ENCODE results near the gene NEU2.
"Not testable (repeated sequence)": the region's sequence is repeated elsewhere in the genome, so short reads cannot be mapped to it uniquely, and the experiment has no call there.

Gene NEU2

GRCh38 chr2:233056961-233057605 is 24.6 kb downstream of the NEU2 start:
- DNase-seq (ENCODE audit: low read depth in 2 of 2): no peak

DNA sequence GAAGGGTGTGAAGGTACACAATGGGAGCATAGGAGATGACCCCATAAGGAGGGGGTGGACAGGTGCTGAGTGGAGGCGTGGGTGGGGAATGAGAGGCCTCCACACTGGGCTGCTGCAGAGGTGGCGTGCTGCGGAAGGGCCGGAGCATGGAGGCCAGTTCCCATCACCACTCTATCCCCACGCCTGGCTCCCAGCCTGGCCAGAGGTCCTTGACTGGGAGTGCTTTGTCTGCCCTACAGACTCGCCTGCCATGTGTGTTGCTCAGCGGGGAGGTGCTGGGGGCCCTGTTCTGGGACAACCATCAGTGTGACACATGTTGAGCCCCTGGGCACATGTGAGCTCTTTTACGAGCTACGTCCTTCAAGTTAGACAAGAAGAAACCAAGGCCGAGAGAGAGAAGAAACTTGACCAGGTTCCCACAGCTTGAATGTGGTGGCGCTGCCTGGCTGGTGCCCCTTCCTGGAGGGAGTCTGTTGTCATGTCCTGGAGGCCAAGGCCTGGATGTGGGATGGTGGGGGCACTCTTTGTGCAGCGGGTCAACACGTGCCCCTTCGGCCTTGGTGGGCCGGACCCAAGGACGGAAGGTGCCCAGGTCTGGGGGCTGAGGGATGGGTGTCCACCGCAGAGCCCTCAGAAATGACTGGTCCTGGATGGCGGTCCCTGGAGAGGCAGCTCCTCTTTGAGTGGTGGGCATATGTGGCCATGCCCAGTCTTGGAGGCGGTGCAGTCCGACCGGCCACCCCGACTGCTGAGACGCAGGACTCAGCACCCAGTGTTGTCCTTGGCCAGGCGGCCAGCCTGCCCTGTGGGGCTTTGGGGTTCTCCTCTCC is 26.5 kb downstream of the NEU2 start:
- DNase-seq (ENCODE audit: low read depth in 2 of 2): no peak

DNA sequence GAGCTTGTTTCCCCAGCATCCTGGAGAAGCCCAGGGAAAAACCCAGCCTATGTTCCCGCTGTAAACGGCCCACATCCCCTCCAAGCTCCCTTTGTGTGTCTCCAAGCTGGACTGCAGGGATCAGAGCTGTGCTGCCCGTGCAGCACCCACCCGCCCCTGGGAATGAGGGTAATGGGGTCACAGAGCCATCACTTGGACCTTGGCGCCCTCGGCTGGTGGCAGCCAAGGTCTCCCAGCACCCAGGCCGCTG is 27.0 kb downstream of the NEU2 start:
- no peak for DNase-seq (ENCODE audit: low read depth in 2 of 2)

- peak; percentile 62 to 63 for DNase-seq (ENCODE audit: low read depth in 2 of 2)
Observed at GRCh38 chr2:233059797-233060500, 27.5 kb downstream of the NEU2 start, which contains the start of gene INPP5D. Gene INPP5D, plus strand, starts transcription at chr2:233060342. Its CDS starts 137 bp downstream, at chr2:233060479.

DNA sequence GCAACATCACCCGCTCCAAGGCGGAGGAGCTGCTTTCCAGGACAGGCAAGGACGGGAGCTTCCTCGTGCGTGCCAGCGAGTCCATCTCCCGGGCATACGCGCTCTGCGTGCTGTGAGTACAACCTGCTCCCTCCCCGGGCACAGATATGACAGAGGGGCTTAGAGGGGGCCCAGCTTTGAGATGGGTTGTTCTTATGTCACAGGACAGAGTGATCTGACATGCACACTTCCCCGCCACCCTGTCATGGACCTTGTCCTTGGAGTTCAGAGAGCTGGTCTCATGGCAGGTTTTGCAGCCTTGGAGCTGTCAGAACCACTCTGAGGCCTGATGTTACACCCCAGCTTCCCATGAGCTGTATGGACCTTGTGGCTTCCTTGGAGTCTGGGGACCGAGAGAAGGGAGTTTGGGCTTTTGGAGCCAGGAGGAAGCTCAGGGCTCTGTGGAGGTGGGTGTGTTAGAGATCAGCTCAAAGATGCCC is 28.1 kb downstream of the NEU2 start:
- no peak for DNase-seq (ENCODE audit: low read depth in 2 of 2)

DNA sequence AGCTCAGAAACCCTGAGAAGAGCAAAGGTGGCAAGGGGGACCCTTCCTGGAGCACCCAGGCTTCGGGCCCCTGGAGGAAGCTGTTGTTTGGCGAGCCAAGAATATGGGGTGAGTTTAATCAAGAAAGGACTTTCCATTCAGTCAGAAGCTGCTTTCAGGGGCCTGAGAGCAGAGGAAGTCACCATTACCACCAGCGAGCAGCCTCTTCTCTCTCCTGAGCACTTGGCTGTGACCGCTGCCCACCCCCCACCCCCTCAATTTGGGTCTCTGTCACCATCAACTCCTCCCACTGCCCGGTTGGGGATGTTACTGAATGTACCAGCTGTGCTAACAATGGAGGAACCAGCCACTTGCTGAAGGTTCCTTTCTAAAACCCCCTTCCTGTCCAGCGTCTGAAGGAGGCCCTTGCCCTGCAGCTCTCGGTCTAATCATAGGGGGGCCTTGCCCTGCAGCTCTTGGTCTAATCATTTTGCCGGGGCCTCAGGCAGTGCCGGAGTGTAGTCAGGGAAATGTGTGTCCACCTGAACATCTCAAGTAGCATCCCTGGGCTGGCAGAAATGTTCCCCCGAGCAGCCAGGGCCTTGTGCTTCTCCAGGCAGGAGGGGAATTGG is 28.6 kb downstream of the NEU2 start:
- no peak for DNase-seq (ENCODE audit: low read depth in 2 of 2)

GRCh38 chr2:233061591-233062450 is 29.3 kb downstream of the NEU2 start:
- DNase-seq (ENCODE audit: low read depth in 2 of 2): no peak

DNA sequence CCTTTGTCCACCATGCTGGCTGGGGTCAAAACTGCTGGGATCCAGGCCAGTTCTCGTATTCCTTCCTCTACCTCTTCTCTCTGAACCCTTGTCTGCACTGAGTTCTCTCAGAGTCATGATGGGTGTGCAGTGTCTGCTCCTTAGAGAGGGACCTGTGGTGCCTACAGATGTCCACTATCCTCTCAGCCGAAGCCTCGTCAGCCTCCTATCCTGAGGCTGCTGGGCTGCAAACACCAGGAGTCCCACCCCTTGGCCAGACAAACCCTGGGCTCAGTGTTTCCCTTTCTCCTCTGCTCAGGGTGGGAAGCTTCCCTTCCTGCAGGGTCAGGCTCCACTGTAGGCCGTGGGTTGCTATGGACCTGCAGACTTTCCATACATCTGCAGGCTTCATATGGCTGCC is 30.0 kb downstream of the NEU2 start:
- no peak for DNase-seq (ENCODE audit: low read depth in 2 of 2)

- no peak for DNase-seq (ENCODE audit: low read depth in 2 of 2)
Observed at GRCh38 chr2:233062946-233063268, 30.4 kb downstream of the NEU2 start.

GRCh38 chr2:233063269-233063975 is 30.9 kb downstream of the NEU2 start:
- DNase-seq (ENCODE audit: low read depth in 2 of 2): no peak

DNA sequence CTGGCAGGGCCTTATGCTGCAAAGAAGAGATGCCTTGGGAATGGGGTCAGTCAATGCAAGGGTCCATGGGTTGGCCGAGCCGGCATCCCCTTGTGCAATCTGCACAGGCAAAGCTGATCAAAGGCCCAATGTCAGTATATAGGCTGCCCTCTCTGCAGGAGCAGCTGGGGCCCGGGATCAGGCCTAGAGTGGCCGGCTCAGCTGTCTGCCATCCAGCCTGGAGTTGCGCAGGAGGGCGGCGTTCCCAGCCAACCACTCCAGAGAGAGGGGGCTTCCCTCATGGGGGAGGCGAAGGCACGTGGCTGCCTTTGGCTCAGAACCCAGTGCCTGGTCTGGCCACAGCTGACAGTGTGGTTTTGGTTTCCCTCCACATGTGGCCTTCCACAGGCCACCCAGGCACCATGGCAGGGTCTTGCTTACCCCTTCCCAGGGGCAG is 31.5 kb downstream of the NEU2 start:
- no peak for DNase-seq (ENCODE audit: low read depth in 2 of 2)

DNA sequence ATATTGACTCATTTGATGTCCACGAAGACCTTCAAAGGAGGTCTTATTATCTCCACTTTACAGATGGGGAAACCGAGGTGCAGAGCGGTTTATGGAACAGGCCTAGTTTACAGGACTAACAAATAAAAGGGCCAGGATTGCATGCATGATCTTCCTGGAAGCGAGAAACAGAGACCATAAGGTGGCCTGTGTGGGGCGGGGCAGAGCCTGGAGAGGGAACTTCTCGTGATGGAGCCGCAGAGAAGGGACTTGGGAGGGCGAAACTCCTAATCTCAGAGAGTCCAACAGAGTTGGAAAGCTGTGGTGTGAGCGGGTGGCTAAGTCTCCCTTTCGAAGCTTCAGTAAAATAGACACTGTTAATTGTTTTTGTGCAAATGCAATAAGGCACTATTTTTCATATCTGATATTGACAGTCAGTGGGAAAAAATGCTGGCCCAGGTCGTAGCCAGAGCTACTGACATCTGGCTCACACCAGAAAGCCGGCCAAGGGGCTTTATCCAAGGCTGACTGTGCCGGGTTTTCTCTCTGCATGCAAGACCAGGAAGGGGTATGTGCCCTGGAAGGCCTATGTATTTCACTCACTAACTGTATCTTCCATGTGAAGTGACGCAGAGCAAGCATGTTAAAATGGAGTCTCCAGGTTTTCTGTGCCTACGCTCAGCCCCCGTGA is 32.2 kb downstream of the NEU2 start:
- DNase-seq (ENCODE audit: low read depth in 2 of 2): no peak

GRCh38 chr2:233065200-233065589 is 32.7 kb downstream of the NEU2 start:
- DNase-seq (ENCODE audit: low read depth in 2 of 2): not testable (repeated sequence)

- DNase-seq (ENCODE audit: low read depth in 2 of 2): no peak
Observed at GRCh38 chr2:233065954-233066470, 33.5 kb downstream of the NEU2 start.

DNA sequence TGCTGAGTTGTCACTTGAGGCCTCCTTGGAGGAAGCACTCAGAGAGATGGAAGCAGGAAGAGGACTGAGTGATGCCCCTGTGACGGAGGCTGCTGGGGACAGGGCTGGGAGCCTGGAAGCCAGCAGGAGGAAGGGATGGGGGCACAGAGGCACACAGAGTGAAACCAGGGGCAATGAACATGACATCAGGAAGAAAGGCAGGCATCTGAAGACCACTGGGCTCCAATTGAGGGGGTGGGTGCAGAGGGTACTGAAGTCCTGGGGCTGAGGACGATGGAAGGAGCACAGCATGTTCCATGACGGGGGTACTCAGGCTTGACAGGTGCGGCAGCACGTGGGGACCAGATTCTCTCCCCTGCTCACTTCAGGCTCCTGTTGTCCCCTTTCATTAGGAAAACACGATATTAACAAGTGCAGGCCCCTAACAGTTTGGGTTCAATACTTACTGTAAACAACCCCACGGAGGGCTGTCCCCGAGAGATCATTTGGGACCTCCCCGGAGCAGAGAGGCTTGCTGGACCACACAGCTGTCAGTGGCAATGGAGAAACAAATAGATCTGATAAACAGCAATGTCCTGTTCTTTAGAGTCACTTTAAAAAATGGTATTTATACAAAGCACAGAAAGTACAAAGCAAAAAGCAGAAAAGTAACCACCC is 36.4 kb downstream of the NEU2 start:
- no peak for DNase-seq (ENCODE audit: low read depth in 2 of 2)

DNA sequence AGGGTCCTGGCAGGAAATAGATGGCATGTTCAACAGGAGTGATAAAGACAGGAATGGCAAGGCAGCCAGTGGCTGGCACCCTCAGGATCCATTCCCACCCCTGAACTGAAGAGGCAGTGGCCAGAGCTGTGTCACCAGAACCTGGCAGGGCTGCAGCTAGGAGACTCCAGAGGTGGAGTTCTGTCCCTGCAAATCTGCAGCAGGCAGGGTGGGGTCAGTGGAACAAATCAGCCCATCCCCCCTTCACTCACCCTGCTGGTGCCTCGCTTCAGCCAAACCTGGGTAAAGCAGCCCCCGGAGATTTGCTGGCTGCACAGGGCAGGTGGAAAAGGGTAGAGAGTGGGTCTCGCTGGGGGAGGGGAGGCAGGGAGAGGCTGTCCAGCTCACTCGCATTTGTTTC is 40.4 kb downstream of the NEU2 start:
- DNase-seq (ENCODE audit: low read depth in 2 of 2): no peak

- DNase-seq (ENCODE audit: low read depth in 2 of 2): no peak
Observed at GRCh38 chr2:233074106-233074505, 41.6 kb downstream of the NEU2 start.

- DNase-seq (ENCODE audit: low read depth in 2 of 2): no peak
Observed at GRCh38 chr2:233075141-233075965, 42.9 kb downstream of the NEU2 start.

DNA sequence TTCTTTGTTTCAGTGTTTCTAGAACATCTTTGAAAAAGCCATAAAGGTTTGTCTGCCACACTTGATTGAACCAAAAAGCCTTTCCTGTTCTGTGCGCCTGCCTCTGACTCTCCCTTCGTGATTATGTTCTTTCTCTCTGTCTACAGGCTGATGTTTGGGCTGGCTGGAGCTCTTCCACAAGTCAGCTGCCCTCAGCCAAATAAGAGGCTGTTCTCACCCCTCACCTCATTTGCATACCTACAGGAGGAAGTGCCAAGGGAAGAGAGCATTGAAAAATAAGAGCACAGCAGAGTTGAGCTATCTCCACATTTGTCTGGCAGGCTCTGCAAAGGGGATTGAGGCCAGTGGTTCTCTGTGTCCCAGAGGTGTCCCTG is 43.5 kb downstream of the NEU2 start:
- DNase-seq (ENCODE audit: low read depth in 2 of 2): no peak

Data from stimulated activated CD8-positive, alpha-beta memory T cell treated with anti-CD3 and anti-CD28 coated beads, Interleukin-7, amount 100 ng/mL, for 4 hours (primary cell).